ENCODE measurements around the gene CHST15. TPM values are rescaled to one million over a fixed set of nuclear protein-coding genes. Genes with fewer than 3 reads are reported as not detected.

The CHST15 gene
- total and polyA plus RNA-seq, 2 of the 13 experiments (the other 11 are each of a cell fraction or from before 2014, with no cell fraction given) = 1.4 to 94.7 TPM

- TF ChIP-seq ZNF318 (CRISPR knock-in tag; IDR thresholded peaks at IDR 0.05) = peak; percentile 70; the same call in 1 of the 2 replicates
- no peak for TF ChIP-seq MZF1 (CRISPR knock-in tag; IDR thresholded peaks at IDR 0.05; ENCODE audit: borderline replicate concordance)
- no peak for TF ChIP-seq RFX5 (IDR thresholded peaks at IDR 0.05; ENCODE audit: low read depth, low read length)
- TF ChIP-seq ZNF251 (CRISPR knock-in tag; IDR thresholded peaks at IDR 0.05) = no peak; the same call in 1 of the 2 replicates
- no peak for TF ChIP-seq HNRNPLL (IDR thresholded peaks at IDR 0.05; ENCODE audit: low read depth, low read length, poor library complexity, severe bottlenecking)
- peak; percentile 36; the same call in 1 of the 2 replicates for TF ChIP-seq TRAFD1 (CRISPR knock-in tag; IDR thresholded peaks at IDR 0.05; ENCODE audit: borderline replicate concordance)
- TF ChIP-seq KDM5A (IDR thresholded peaks at IDR 0.05; ENCODE audit: borderline replicate concordance, low read length) = no peak
- no peak for TF ChIP-seq HNRNPK (IDR thresholded peaks at IDR 0.05; ENCODE audit: low read depth, low read length, poor library complexity, severe bottlenecking)
- TF ChIP-seq PRPF4 (IDR thresholded peaks at IDR 0.05; ENCODE audit: low read depth, low read length, poor library complexity, severe bottlenecking) = no peak
- TF ChIP-seq ZZZ3 (CRISPR knock-in tag; IDR thresholded peaks at IDR 0.05; ENCODE audit: borderline replicate concordance) = no peak
- TF ChIP-seq MBNL3 (CRISPR knock-in tag; conservative IDR thresholded peaks at IDR 0.05) = no peak
- TF ChIP-seq EZH2 (conservative IDR thresholded peaks at IDR 0.05; ENCODE audit: low read depth, low read length) = no peak
- TF ChIP-seq ZNF234 (CRISPR knock-in tag; conservative IDR thresholded peaks at IDR 0.05) = no peak
- 0 out of 2 replicates have a peak, but pooled peaks have one; percentile 22 for TF ChIP-seq ELF1 (CRISPR knock-in tag; IDR thresholded peaks at IDR 0.05)
- TF ChIP-seq ZNF33B (CRISPR knock-in tag; IDR thresholded peaks at IDR 0.05) = no peak
- no peak for TF ChIP-seq GPBP1L1 (CRISPR knock-in tag; IDR thresholded peaks at IDR 0.05)
- TF ChIP-seq CAMTA2 (CRISPR knock-in tag; IDR thresholded peaks at IDR 0.05; ENCODE audit: borderline replicate concordance) = peak; percentile 66; the same call in 1 of the 2 replicates
Observed at GRCh38 chr10:124043310-124044142, 49.9 kb downstream of the CHST15 start (continued).

Data from HepG2 (cell line).